SU-DHL-6 (cell line): ENCODE data around the gene TRIP10.

Source experiments
- EZH2phosphoT487 ChIP-seq: fragments of 200-600 bp; sonication (generic), shearing (Covaris generic); conservative IDR thresholded peaks from 2 replicates; pipeline ENCODE4 v1.6.1; 2018; ENCODE audit warnings: mild to moderate bottlenecking, antibody characterized with exemption, low read length, moderate library complexity, mixed read lengths
- TF ChIP-seq, protein P1 (sequence below): fragments of 200-600 bp; sonication (generic); IDR thresholded peaks from one replicate; pipeline ENCODE4 v1.5.1; 2017; ENCODE audit warnings: antibody characterized with exemption, mild to moderate bottlenecking, low read length, moderate library complexity; ENCODE audit not compliant: insufficient read depth, poor library complexity, severe bottlenecking

DNA sequence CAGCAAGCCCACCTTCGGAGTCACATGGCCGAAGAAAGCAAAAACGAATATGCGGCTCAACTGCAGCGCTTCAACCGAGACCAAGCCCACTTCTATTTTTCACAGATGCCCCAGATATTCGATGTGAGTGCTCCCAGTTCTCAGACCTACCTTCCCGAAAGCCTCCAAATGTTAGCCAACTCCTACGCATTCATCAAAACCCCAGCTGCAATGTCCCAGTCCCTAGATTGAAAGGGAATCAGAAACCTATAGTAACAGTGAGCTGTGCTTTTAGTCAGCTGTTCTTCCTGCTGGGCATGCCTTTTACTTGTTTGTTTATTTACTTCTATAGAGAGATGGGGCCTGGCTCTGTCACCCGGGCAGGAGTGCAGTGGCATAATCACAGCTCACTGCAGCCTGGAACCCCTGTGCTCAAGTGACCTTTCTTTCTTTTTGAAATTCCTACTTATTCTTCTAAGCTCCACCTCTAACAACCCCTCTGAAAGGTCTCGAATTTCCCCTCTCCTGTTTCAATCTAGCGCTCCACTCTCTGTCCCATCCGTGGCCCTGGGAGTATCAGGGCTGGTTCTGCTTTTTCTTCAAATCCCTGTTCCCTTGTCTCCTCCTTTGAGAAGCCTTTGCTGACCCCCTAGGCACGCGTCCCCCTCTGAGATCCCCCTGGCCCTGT lies 4.4 kb downstream of the TRIP10 start:
- TF ChIP-seq, protein P1, sequence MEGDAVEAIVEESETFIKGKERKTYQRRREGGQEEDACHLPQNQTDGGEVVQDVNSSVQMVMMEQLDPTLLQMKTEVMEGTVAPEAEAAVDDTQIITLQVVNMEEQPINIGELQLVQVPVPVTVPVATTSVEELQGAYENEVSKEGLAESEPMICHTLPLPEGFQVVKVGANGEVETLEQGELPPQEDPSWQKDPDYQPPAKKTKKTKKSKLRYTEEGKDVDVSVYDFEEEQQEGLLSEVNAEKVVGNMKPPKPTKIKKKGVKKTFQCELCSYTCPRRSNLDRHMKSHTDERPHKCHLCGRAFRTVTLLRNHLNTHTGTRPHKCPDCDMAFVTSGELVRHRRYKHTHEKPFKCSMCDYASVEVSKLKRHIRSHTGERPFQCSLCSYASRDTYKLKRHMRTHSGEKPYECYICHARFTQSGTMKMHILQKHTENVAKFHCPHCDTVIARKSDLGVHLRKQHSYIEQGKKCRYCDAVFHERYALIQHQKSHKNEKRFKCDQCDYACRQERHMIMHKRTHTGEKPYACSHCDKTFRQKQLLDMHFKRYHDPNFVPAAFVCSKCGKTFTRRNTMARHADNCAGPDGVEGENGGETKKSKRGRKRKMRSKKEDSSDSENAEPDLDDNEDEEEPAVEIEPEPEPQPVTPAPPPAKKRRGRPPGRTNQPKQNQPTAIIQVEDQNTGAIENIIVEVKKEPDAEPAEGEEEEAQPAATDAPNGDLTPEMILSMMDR, result no peak
- no peak for TF ChIP-seq EZH2phosphoT487
